IMR-90 (cell line): ENCODE results near the gene FOXP4. TPM values are rescaled to one million over a fixed set of nuclear protein-coding genes. Genes with fewer than 3 reads are reported as not detected.

Experiments used
- ATAC-seq: fragments of 200-7000 bp; cut with Tn5 transposase; 2 replicates; pipeline ENCODE4 v1.9.1; 2020; ENCODE audit warnings: low read depth, mild to moderate bottlenecking, moderate library complexity
- BruUV-seq: library from RNA; stranded (reverse); fragments of 400-500 nt; replicated peaks from 2 replicates; lab custom pipeline; 2021; lab: Mats Ljungman, UMichigan
- CTCF ChIA-PET: fragments of 300-600 bp; formaldehyde crosslinking; extraction: SDS; loops from one replicate; lab custom pipeline; 2021; ENCODE audit warnings: antibody characterized with exemption; lab: Yijun Ruan, JAX
- POLR2A ChIA-PET: fragments of 300-600 bp; sonication (Branson Sonifier 250); formaldehyde crosslinking; loops from one replicate; lab custom pipeline; 2022; ENCODE audit warnings: antibody characterized with exemption; ENCODE audit not compliant: unreplicated experiment; lab: Charles Lee
- DNase-seq: peaks from one replicate; pipeline ENCODE4 v3.0.0; 2013
- H2AFZ ChIP-seq: replicated peaks from 2 replicates; pipeline ENCODE3; 2013; ENCODE audit warnings: low read length, mild to moderate bottlenecking; ENCODE audit not compliant: poor library complexity
- H2AK5ac ChIP-seq: 2 replicates; pipeline ENCODE4 v1.6.1; 2013; ENCODE audit warnings: low read depth, low read length, inconsistent platforms
- H2AK9ac ChIP-seq: replicated peaks from 2 replicates; pipeline ENCODE3; 2013; ENCODE audit warnings: mild to moderate bottlenecking, low read depth, low read length, moderate library complexity; ENCODE audit not compliant: poor library complexity
- H2BK120ac ChIP-seq: 2 replicates; pipeline ENCODE4 v1.6.1; 2013; ENCODE audit warnings: low read depth, low read length, inconsistent platforms
- H2BK15ac ChIP-seq: 3 replicates; pipeline ENCODE4 v1.6.1; 2013; ENCODE audit warnings: low read depth, low read length, inconsistent platforms
- H2BK20ac ChIP-seq: 2 replicates; pipeline ENCODE4 v1.6.1; 2013; ENCODE audit warnings: low read depth, mild to moderate bottlenecking, inconsistent platforms, low read length, moderate library complexity
- H2BK5ac ChIP-seq: 2 replicates; pipeline ENCODE4 v1.6.1; 2013; ENCODE audit warnings: mild to moderate bottlenecking, low read depth, low read length, inconsistent platforms; ENCODE audit not compliant: poor library complexity, severe bottlenecking
- H3K14ac ChIP-seq: replicated peaks from 2 replicates; pipeline ENCODE4 v1.6.1; 2013; ENCODE audit warnings: low read depth, low read length, inconsistent platforms
- H3K18ac ChIP-seq: 2 replicates; pipeline ENCODE4 v1.6.1; 2013; ENCODE audit warnings: low read depth, low read length, control low read depth
- H3K23ac ChIP-seq: 2 replicates; pipeline ENCODE4 v1.6.1; 2013; ENCODE audit warnings: low read depth, low read length, inconsistent platforms
- H3K27ac ChIP-seq: 2 replicates; pipeline ENCODE4 v1.5.1; 2013; ENCODE audit warnings: mild to moderate bottlenecking, control low read depth, low read length; ENCODE audit not compliant: insufficient read depth
- H3K27me3 ChIP-seq: 2 replicates; pipeline ENCODE4 v1.6.1; 2013; ENCODE audit warnings: low read length; ENCODE audit not compliant: control insufficient read depth, insufficient read depth
- H3K36me3 ChIP-seq: 2 replicates; pipeline ENCODE4 v1.6.1; 2013; ENCODE audit warnings: low read length, mixed read lengths; ENCODE audit not compliant: control insufficient read depth, insufficient read depth
- H3K4ac ChIP-seq: 2 replicates; pipeline ENCODE4 v1.6.1; 2013; ENCODE audit warnings: low read depth, low read length, inconsistent platforms
- H3K4me1 ChIP-seq: 2 replicates; pipeline ENCODE4 v1.6.1; 2013; ENCODE audit warnings: low read length, mixed read lengths; ENCODE audit not compliant: control insufficient read depth, insufficient read depth
- H3K4me2 ChIP-seq: 2 replicates; pipeline ENCODE4 v1.6.1; 2013; ENCODE audit warnings: low read depth, mild to moderate bottlenecking, control low read depth, low read length, moderate library complexity
- H3K4me3 ChIP-seq: 2 replicates; pipeline ENCODE4 v1.5.1; 2013; ENCODE audit warnings: low read depth, mild to moderate bottlenecking, control low read depth, low read length, moderate library complexity; ENCODE audit not compliant: insufficient read depth
- H3K56ac ChIP-seq: 2 replicates; pipeline ENCODE4 v1.6.1; 2013; ENCODE audit warnings: low read length, inconsistent platforms; ENCODE audit not compliant: insufficient read depth; ENCODE audit errors: extremely low read depth
- H3K79me1 ChIP-seq, 2 experiments: 2 replicates each; pipeline ENCODE4 v1.6.1; 2013; ENCODE audit warnings: low read length in 2 of 2, inconsistent platforms in 1 of 2, low read depth in 1 of 2
- H3K9ac ChIP-seq: 2 replicates; pipeline ENCODE4 v1.6.1; 2013; ENCODE audit warnings: low read depth, low read length, control low read depth
- H3K9me1 ChIP-seq: 2 replicates; pipeline ENCODE4 v1.6.1; 2013; ENCODE audit warnings: low read length, inconsistent platforms; ENCODE audit not compliant: insufficient read depth
- H3K9me3 ChIP-seq: 2 replicates; pipeline ENCODE4 v1.6.1; 2013; ENCODE audit warnings: low read length; ENCODE audit not compliant: control insufficient read depth, insufficient read depth
- H4K20me1 ChIP-seq: 2 replicates; pipeline ENCODE4 v1.6.1; 2013; ENCODE audit warnings: low read length, inconsistent platforms; ENCODE audit not compliant: insufficient read depth
- H4K5ac ChIP-seq: 2 replicates; pipeline ENCODE4 v1.6.1; 2013; ENCODE audit warnings: mild to moderate bottlenecking, low read depth, low read length, control low read depth
- H4K8ac ChIP-seq, 2 experiments: 2 replicates each; pipeline ENCODE4 v1.6.1; 2013; ENCODE audit warnings: low read depth in 2 of 2, low read length in 2 of 2, control low read depth in 1 of 2, inconsistent platforms in 1 of 2
- H4K91ac ChIP-seq: 2 replicates; pipeline ENCODE4 v1.6.1; 2013; ENCODE audit warnings: low read depth, low read length, inconsistent platforms; ENCODE audit not compliant: insufficient read depth
- BHLHE40 ChIP-seq: fragments of 150-350 bp; IDR thresholded peaks from 2 replicates; pipeline ENCODE4 v1.6.1; 2016; ENCODE audit warnings: mild to moderate bottlenecking, low read depth, low read length
- CEBPB ChIP-seq: IDR thresholded peaks from 2 replicates; pipeline ENCODE4 v1.6.1; 2012; ENCODE audit warnings: low read depth, low read length, improper control_type of control experiment
- CHD1 ChIP-seq: IDR thresholded peaks from 2 replicates; pipeline ENCODE4 v1.6.1; 2012; ENCODE audit warnings: low read depth, low read length, improper control_type of control experiment
- ELK1 ChIP-seq: fragments of 150-350 bp; IDR thresholded peaks from 2 replicates; pipeline ENCODE4 v1.6.1; 2016; ENCODE audit warnings: low read depth, mild to moderate bottlenecking, low read length, moderate library complexity, borderline replicate concordance
- FOS ChIP-seq: fragments of 150-350 bp; IDR thresholded peaks from 2 replicates; pipeline ENCODE4 v1.6.1; 2016; ENCODE audit warnings: low read depth, low read length
- MAFK ChIP-seq: IDR thresholded peaks from 2 replicates; pipeline ENCODE4 v1.6.1; 2012; ENCODE audit warnings: low read depth, low read length, improper control_type of control experiment
- MAZ ChIP-seq: IDR thresholded peaks from 2 replicates; pipeline ENCODE4 v1.6.1; 2012; ENCODE audit warnings: low read depth, mild to moderate bottlenecking, low read length, improper control_type of control experiment, moderate library complexity, borderline replicate concordance
- MXI1 ChIP-seq: IDR thresholded peaks from 2 replicates; pipeline ENCODE4 v1.6.1; 2012; ENCODE audit warnings: low read depth, mild to moderate bottlenecking, low read length, moderate library complexity, borderline replicate concordance
- NFE2L2 ChIP-seq: fragments of 150-350 bp; IDR thresholded peaks from 2 replicates; pipeline ENCODE4 v1.6.1; 2016; ENCODE audit warnings: low read depth, mild to moderate bottlenecking, low read length
- POLR2A ChIP-seq: IDR thresholded peaks from 2 replicates; pipeline ENCODE4 v1.6.1; 2012; ENCODE audit warnings: mild to moderate bottlenecking, low read depth, low read length
- RAD21 ChIP-seq: IDR thresholded peaks from 2 replicates; pipeline ENCODE4 v1.6.1; 2012; ENCODE audit warnings: low read length, improper control_type of control experiment
- RCOR1 ChIP-seq: IDR thresholded peaks from 2 replicates; pipeline ENCODE4 v1.6.1; 2012; ENCODE audit warnings: mild to moderate bottlenecking, low read length, improper control_type of control experiment; ENCODE audit not compliant: insufficient replicate concordance
- RFX5 ChIP-seq: IDR thresholded peaks from 2 replicates; pipeline ENCODE4 v1.8.0; 2012; ENCODE audit warnings: low read depth, mild to moderate bottlenecking, low read length, moderate library complexity
- SMC3 ChIP-seq: fragments of 150-350 bp; IDR thresholded peaks from 2 replicates; pipeline ENCODE4 v1.6.1; 2016; ENCODE audit warnings: low read depth, mild to moderate bottlenecking, antibody characterized with exemption, low read length, moderate library complexity
- USF2 ChIP-seq: fragments of 150-350 bp; IDR thresholded peaks from 2 replicates; pipeline ENCODE4 v1.6.1; 2017; ENCODE audit warnings: mild to moderate bottlenecking, antibody characterized with exemption, low read length, low read depth
- WGBS, 2 experiments: methylation state at CpG; one replicate each; pipeline versions ENCODE4 v1.1.5 to v1.1.7; 2013; ENCODE audit warnings: missing lambda C conversion rate in 2 of 2; ENCODE audit not compliant: insufficient read length in 1 of 2; ENCODE audit errors: extremely low coverage in 2 of 2; 5-methylcytosine and 5-hydroxymethylcytosine counted together
- dilution Hi-C: fragments of 300-500 bp; cut with HindIII; formaldehyde crosslinking; loops from one replicate; pipeline ENCODE4 v1.14.3; 2018; ENCODE audit warnings: low sequenced_read_pairs; ENCODE audit not compliant: unreplicated experiment
- in situ Hi-C: fragments of 300-500 bp; cut with MboI; formaldehyde crosslinking; loops from 3 replicates; pipeline ENCODE4 v1.14.3; 2019; ENCODE audit warnings: low sequenced_read_pairs, inconsistent platforms, mixed read lengths
- intact Hi-C: fragments of 100-400 bp; cut with micrococcal nuclease; formaldehyde crosslinking; loops from 2 replicates; pipeline ENCODE4 v1.10.0; 2022
- polyA plus RNA-seq, 3 experiments: library from polyadenylated mRNA; depleted of rRNA; stranded (reverse); fragments of >200 nt; gene quantifications; 2 replicates each; pipeline ENCODE4 v1.2.3, GENCODE V29; 2012; ENCODE audit warnings: low replicate concordance in 1 of 3
- total RNA-seq: library from RNA; depleted of rRNA; stranded (reverse); fragments of >200 nt; gene quantifications from 2 replicates; pipeline ENCODE4 v1.2.3, GENCODE V29; 2012
- TF ChIP-seq, protein P1 (sequence below): conservative IDR thresholded peaks from 2 replicates; pipeline ENCODE4 v1.5.1; 2012; ENCODE audit warnings: mild to moderate bottlenecking, low read depth, low read length, improper control_type of control experiment

Gene FOXP4
- total and polyA plus RNA-seq, 2 of the 4 experiments (the other 2 are of a cell fraction) = 0.72 to 9.5 TPM

GRCh38 chr6:41607736-41608135 lies 61.6 kb downstream of the FOXP4 start:
- Histone ChIP-seq H2AFZ (no peak overlapping the region), H3K79me1 (no peaks in the 10 kb centered on the region), H3K4me1 (no peaks in the 10 kb centered on the region), H3K36me3 (no peaks in the 10 kb centered on the region), H3K4me3 (no peak overlapping the region), H4K20me1 (no peaks in the 10 kb centered on the region), H3K9me3 (no peaks in the 10 kb centered on the region), H3K4ac (no peak overlapping the region), H4K91ac (no peak overlapping the region), H2AK9ac (no peak overlapping the region), H2BK120ac (no peak overlapping the region), H4K5ac (no peak overlapping the region), H3K27ac (no peak overlapping the region), H3K4me2 (no peak overlapping the region), H2BK15ac (no peak overlapping the region), H3K9me1 (no peaks in the 10 kb centered on the region), H3K27me3 (peaks cover 2% of the 10 kb centered on the region; the same call in 1 of the 2 replicates), H3K9ac (no peak overlapping the region), H2BK5ac (no peak overlapping the region), H4K8ac (no peak overlapping the region), H3K23ac (no peak overlapping the region), H3K18ac (no peak overlapping the region), H3K14ac (no peak overlapping the region), H3K56ac (no peak overlapping the region), H2BK20ac (no peak overlapping the region), H2AK5ac (no peak overlapping the region)
- intact Hi-C loops = no loop called here
- DNase-seq (no peak), ATAC-seq (no peak)
- in situ Hi-C loops = no loop called here
- CTCF ChIA-PET = no interaction called here
- POLR2A ChIA-PET = no interaction called here
- TF ChIP-seq ELK1 = no peak
- TF ChIP-seq RFX5 = no peak
- TF ChIP-seq SMC3 = no peak
- no peak for TF ChIP-seq CHD1
- no peak for TF ChIP-seq MAZ
- no peak for TF ChIP-seq RAD21
- TF ChIP-seq, protein P1, sequence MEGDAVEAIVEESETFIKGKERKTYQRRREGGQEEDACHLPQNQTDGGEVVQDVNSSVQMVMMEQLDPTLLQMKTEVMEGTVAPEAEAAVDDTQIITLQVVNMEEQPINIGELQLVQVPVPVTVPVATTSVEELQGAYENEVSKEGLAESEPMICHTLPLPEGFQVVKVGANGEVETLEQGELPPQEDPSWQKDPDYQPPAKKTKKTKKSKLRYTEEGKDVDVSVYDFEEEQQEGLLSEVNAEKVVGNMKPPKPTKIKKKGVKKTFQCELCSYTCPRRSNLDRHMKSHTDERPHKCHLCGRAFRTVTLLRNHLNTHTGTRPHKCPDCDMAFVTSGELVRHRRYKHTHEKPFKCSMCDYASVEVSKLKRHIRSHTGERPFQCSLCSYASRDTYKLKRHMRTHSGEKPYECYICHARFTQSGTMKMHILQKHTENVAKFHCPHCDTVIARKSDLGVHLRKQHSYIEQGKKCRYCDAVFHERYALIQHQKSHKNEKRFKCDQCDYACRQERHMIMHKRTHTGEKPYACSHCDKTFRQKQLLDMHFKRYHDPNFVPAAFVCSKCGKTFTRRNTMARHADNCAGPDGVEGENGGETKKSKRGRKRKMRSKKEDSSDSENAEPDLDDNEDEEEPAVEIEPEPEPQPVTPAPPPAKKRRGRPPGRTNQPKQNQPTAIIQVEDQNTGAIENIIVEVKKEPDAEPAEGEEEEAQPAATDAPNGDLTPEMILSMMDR = no peak
- TF ChIP-seq CEBPB = no peak
- no peak for TF ChIP-seq MXI1
- no peak for TF ChIP-seq BHLHE40
- no peak for TF ChIP-seq USF2
- TF ChIP-seq NFE2L2 = no peak
- TF ChIP-seq MAFK = no peak
- TF ChIP-seq POLR2A = no peak
- no peak for TF ChIP-seq RCOR1
- TF ChIP-seq FOS = no peak
- dilution Hi-C loops = no loop called here
- 57% methylated on average over 3 of the region's 9 CpGs; no CpG with 5 or more reads in 1 of the 2 experiments for WGBS, 2 experiments
- no TSS peak for BruUV-seq
